HG03066 (cell line): ENCODE data around the gene ESD.
"Not testable (repeated sequence)": the region's sequence is repeated elsewhere in the genome, so short reads cannot be mapped to it uniquely, and the experiment has no call there.

Source experiments
- ATAC-seq: cut with Tn5 transposase; IDR thresholded peaks from one replicate; pipeline ENCODE4 v1.9.1; 2021; ENCODE audit warnings: low read depth; ENCODE audit not compliant: unreplicated experiment

The ESD gene

GRCh38 chr13:46796129-46796514, 839 bp downstream of the ESD start:
- ATAC-seq = no peak

- ATAC-seq = no peak
Measured at GRCh38 chr13:46795321-46795720, 1.6 kb downstream of the ESD start.

GRCh38 chr13:46783504-46783903, 13.5 kb downstream of the ESD start:
- ATAC-seq = no peak

GRCh38 chr13:46782691-46783090, 14.3 kb downstream of the ESD start:
- ATAC-seq = no peak

- ATAC-seq = no peak
Measured at GRCh38 chr13:46782066-46782465, 14.9 kb downstream of the ESD start.

GRCh38 chr13:46778890-46779289, 18.1 kb downstream of the ESD start:
- ATAC-seq = no peak

- no peak for ATAC-seq
Measured at GRCh38 chr13:46778095-46778494, 18.9 kb downstream of the ESD start.

GRCh38 chr13:46775385-46776107, 21.4 kb downstream of the ESD start:
- no peak for ATAC-seq

- ATAC-seq = no peak
Measured at GRCh38 chr13:46773541-46773940, 23.4 kb downstream of the ESD start.

- no peak for ATAC-seq
Measured at GRCh38 chr13:46771693-46772092, 25.3 kb downstream of the ESD start.

- not testable (repeated sequence) for ATAC-seq
Measured at GRCh38 chr13:46769925-46770324, 27.0 kb downstream of the ESD start.

- ATAC-seq = no peak
Measured at GRCh38 chr13:46761866-46762265, 35.1 kb downstream of the ESD start.

- no peak for ATAC-seq
Measured at GRCh38 chr13:46761174-46761573, 35.8 kb downstream of the ESD start.

- no peak for ATAC-seq
Measured at GRCh38 chr13:46759846-46760245, 37.1 kb downstream of the ESD start.

GRCh38 chr13:46757640-46758039, 39.3 kb downstream of the ESD start:
- no peak for ATAC-seq

GRCh38 chr13:46756977-46757376, 40.0 kb downstream of the ESD start:
- no peak for ATAC-seq

- not testable (repeated sequence) for ATAC-seq
Measured at GRCh38 chr13:46755508-46755907, 41.5 kb downstream of the ESD start.

- no peak for ATAC-seq
Measured at GRCh38 chr13:46754812-46755211, 42.1 kb downstream of the ESD start.

GRCh38 chr13:46753917-46754316, 43.0 kb downstream of the ESD start:
- no peak for ATAC-seq

- no peak for ATAC-seq
Measured at GRCh38 chr13:46753137-46753536, 43.8 kb downstream of the ESD start.

- peak; percentile 88 for ATAC-seq
Measured at GRCh38 chr13:46751811-46752635, 44.9 kb downstream of the ESD start.

- no peak for ATAC-seq
Measured at GRCh38 chr13:46749951-46750350, 47.0 kb downstream of the ESD start.
